NOMO-1 (cell line): ENCODE measurements around the gene METTL15.
"Not testable (repeated sequence)": the region's sequence is repeated elsewhere in the genome, so short reads cannot be mapped to it uniquely, and the experiment has no call there.

Experiments used
- DNase-seq, 2 experiments: peaks; one replicate each; lab custom pipeline; 2025; ENCODE audit not compliant: unreplicated experiment in 2 of 2; lab: John Stamatoyannopoulos, UW

The METTL15 gene, protein sequence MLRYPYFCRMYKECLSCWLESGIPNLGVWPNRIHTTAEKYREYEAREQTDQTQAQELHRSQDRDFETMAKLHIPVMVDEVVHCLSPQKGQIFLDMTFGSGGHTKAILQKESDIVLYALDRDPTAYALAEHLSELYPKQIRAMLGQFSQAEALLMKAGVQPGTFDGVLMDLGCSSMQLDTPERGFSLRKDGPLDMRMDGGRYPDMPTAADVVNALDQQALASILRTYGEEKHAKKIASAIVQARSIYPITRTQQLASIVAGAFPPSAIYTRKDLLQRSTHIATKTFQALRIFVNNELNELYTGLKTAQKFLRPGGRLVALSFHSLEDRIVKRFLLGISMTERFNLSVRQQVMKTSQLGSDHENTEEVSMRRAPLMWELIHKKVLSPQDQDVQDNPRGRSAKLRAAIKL

DNA sequence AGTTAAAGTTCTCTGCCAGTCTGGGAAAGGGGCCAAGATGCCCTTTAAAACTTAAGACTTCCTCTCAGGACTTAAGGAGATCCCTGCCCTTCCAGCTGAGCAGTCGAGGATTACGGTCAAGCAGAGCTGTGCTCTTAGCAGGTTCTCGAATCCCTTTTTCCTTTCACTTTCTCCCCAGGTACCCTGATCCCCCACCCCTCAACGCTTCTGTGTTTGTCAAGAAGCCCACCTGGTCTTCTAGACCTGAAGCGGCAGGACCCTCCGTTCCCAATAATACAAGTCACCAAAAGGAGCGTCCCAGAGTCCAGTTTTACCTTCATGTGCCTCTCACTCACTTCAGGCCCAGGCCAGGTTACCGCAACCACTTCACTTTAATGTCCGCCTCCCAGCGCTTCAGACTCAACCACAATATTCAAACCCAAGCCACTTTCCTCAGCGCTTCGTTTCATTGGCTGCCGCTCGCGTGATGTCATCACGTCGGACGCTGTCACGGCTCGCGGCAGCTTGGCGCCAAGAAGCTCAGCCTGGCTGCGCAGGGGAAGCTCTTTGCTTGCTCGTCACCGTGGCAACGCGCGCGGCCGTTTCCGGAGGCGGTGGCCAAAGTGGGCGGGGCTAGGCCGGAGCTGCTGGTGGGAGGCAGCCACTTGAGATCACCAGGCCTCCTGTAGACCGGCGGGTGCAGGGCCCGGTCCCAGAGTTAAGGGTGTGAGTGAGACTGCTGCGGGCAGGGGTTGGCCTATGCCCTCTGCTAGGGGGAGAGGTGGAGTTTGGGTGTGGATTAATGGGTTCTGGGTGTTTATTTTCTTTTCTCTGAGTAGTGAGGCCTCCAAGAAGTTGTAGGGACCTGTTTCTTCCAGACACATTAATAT is at the start of gene METTL15, which contains the start of gene KIF18A:
Gene METTL15, plus strand, starts transcription at position 639 of the 869 bp plus-strand sequence. CDS start 4,947 bp downstream, outside the sequence.
Gene KIF18A, minus strand, starts transcription at position 407 of the 869 bp plus-strand sequence. CDS start 10,209 bp downstream, outside the sequence.
- DNase-seq: peak; percentile 97 to 99

- no peak for DNase-seq
Measured at GRCh38 chr11:28071305-28071704, 36.9 kb upstream of the METTL15 start.

GRCh38 chr11:28072321-28072720 is 35.9 kb upstream of the METTL15 start:
- DNase-seq: no peak

- DNase-seq: no peak
Measured at GRCh38 chr11:28077521-28077920, 30.7 kb upstream of the METTL15 start.

DNA sequence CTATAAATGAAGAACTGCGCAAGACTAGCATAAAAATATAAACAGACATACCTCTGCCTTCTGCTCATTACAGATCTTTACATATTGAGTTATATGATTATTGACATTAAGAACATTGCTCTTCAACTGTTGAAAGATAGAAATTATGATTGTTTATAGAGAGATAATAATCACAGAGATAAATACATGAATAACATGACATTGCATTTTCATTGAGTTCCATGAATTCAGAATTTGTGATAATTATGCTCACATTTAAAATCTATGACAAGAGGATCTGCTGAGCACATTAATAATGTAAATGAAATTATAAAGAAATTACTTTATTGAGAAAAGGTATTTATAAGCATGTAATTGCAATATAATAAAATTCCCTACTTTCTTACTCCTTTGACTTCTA is 25.1 kb upstream of the METTL15 start:
- no peak for DNase-seq

- no peak for DNase-seq
Measured at GRCh38 chr11:28086569-28086968, 21.6 kb upstream of the METTL15 start.

DNA sequence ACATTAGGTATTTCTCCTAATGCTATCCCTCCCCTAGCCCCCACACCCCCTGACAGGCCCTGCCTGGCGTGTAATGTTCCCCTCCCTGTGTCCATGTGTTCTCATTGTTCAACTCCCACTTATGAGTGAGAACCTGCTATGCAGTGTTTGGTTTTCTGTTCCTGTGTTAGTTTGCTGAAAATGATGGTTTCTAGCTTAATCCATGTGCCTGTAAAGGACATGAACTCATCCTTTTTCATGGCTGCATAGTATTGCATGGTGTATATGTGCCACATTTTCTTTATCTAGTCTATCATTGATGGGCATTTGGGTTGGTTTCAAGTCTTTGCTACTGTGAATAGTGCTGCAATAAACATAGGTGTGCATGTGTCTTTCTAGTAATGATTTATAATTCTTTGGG is 21.0 kb upstream of the METTL15 start:
- not testable (repeated sequence) for DNase-seq

DNA sequence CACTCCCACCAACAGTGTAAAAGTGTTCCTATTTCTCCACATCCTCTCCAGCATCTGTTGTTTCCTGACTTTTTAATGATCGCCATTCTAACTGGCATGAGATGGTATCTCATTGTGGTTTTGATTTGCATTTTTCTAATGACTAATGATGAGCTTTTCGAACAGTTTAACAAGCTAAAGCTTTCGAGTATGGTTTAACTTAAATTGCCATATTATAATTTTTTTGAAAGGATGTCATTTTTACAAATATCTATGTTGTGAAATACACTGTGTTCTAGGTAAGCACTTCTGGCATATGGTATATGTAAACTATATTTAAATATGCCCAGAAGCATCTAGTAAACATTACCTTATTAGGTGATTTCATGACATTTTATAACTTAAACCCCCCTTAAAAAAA is 20.5 kb upstream of the METTL15 start:
- DNase-seq: not testable (repeated sequence)

DNA sequence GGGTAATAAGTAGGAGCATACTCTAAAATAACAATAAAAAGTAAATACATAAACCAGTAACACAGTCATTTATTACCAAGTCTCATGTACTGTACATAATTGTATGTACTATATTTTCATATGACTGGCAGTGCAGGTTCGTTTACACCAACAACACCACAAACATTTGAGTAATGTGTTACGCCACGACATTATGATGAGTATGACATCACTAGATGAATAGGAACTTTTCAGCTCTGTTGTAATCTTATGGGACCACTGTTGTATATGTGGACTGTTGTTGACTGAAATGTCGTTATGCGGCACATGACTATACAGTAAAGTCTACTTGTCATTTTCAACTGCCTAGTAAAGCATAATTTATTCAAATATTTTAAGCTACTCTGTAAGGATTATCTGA is 18.8 kb upstream of the METTL15 start:
- DNase-seq: no peak

DNA sequence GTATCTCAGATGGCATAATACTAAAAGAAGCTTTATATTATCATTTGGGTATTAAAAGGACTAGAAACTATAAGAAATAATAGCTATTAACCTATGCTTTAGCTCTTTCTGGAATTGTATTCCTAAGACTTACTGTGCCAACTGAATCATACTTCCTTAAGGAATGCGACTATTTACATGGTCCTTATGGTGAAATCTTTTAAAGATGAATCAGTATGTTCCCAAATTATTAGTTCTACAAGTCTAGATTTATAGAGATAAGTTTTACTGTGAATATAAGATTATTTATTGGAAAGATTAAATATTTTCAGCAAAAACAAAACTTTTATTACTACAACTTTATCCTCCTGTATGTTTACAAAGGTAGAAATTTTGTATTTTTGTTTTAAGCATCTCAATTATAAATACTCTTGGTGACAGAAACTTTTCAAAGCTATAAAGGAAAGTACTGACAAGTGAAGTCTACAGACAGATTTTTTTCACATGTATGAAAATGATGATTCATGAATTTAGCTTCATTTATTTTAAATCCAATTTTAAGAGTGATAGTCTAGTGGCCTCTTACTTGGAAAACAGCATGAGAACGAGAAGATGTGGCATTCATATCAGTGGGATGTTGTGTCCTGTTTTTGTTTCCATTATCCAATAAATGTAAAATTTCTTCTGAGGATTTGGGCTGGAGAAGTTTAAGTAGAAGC is 18.0 kb upstream of the METTL15 start:
- DNase-seq: no peak

GRCh38 chr11:28092786-28093185 is 15.4 kb upstream of the METTL15 start:
- no peak for DNase-seq

GRCh38 chr11:28098257-28098656 is 9.9 kb upstream of the METTL15 start:
- no peak for DNase-seq

- no peak for DNase-seq
Measured at GRCh38 chr11:28099715-28100114, 8.5 kb upstream of the METTL15 start.

DNA sequence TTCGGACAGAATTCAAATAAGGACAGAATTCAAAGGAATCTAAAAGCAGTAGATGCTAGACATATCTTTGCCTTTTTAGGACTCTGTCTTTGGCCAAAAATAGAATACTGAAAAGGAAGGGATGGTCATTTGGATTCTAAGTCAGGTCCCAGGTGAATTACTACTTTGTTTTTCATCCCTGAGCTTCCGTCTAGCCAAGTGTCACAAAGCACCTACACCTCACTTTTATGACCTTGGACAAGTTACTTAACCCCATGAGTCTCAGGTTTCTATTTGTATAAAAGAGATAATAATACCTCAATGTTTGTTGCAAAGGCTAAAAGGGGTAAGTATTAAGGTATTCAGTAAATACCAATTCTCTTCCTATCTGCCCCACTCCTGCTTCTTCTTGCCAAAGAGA is 7.5 kb upstream of the METTL15 start:
- DNase-seq: no peak

GRCh38 chr11:28102300-28102699 is 5.9 kb upstream of the METTL15 start:
- DNase-seq: not testable (repeated sequence)

GRCh38 chr11:28104425-28104824 is 3.8 kb upstream of the METTL15 start:
- no peak for DNase-seq

- DNase-seq: no peak
Measured at GRCh38 chr11:28104984-28105383, 3.2 kb upstream of the METTL15 start.

GRCh38 chr11:28105869-28106268 is 2.3 kb upstream of the METTL15 start:
- no peak for DNase-seq

- no peak for DNase-seq
Measured at GRCh38 chr11:28106353-28107043, 1.7 kb upstream of the METTL15 start.

GRCh38 chr11:28107191-28107749 is 918 bp upstream of the METTL15 start:
- DNase-seq: peak in 1 of 2 experiments; percentile 24
